Left kidney (tissue), 2 donors: ENCODE data around the gene CASP10. TPM values are rescaled to one million over a fixed set of nuclear protein-coding genes. Genes with fewer than 3 reads are reported as not detected.
A peak's percentile ranks its signal among the peaks of the same experiment; 100 is the strongest.
"Not testable (repeated sequence)": the region's sequence is repeated elsewhere in the genome, so short reads cannot be mapped to it uniquely, and the experiment has no call there.

ENCODE experiments used
- DNase-seq: peaks from one replicate; pipeline ENCODE4 v3.0.0-alpha.2; 2013
- polyA plus RNA-seq: library from polyadenylated mRNA; unstranded; fragments of 120-200 nt; gene quantifications from one replicate; pipeline ENCODE4 v1.2.1, GENCODE V29; 2013; ENCODE audit not compliant: insufficient read length

CASP10 gene
- polyA plus RNA-seq, 1 donor, result 10.8 TPM

DNA sequence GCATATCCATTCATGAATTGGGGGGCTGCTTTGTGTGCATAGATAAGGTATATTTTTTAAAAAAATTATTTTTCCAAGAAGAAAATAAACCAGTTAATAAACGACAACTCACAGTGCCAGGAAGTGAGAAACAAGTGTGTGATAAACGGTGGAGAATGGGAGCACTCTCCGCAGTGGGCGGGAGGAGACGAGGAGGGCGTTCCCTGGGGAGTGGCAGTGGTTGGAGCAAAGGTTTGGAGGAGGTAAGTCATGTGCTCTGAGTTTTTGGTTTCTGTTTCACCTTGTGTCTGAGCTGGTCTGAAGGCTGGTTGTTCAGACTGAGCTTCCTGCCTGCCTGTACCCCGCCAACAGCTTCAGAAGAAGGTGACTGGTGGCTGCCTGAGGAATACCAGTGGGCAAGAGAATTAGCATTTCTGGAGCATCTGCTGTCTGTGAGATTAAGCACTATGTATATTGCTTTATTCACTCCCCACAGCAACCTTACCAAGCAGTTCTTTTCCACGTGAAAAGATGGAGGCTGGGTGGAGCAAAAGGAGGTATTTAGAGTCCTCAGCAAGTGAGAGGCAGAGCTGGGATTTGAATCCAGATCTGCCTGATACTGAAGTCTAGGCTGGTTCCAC, 50.4 kb downstream of the CASP10 start:
- no peak for DNase-seq

DNA sequence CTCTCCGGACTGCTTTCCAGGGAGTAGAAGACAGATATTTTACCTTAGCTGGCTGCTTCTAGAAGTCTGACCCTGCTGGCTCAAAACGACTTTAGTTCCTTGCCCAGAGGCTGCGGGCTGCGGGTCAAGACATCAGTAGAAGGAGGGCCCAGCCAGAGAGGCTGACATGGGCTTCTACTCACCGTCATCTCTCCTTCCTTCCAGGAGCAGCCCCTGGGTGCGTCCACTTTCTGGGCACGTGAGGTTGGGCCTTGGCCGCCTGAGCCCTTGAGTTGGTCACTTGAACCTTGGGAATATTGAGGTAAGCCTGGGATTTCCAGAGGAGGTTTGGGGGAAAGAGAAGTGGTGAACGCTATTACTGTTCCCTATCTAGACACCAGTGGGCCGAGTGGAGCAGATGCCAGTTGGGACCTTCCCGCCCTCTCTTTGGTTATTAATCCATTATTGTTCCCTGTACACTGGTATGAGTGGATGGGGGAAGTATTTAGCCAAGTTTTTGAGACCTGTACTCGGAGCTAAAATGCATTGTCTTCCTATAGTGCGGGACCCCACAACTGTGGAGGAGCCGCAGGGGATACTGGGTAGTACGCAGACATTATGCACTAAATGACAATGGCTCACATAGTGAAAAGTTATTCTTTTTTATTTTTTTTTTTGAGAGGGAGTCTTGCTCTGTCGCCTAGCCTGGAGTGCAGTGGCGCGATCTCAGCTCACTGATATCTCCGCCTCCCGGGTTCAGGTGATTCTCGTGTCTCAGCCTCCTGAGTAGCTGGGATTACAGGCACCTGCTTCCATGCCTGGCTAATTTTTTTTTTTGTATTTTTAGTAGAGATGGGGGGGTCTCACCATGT, 51.1 kb downstream of the CASP10 start:
- DNase-seq, result no peak

DNA sequence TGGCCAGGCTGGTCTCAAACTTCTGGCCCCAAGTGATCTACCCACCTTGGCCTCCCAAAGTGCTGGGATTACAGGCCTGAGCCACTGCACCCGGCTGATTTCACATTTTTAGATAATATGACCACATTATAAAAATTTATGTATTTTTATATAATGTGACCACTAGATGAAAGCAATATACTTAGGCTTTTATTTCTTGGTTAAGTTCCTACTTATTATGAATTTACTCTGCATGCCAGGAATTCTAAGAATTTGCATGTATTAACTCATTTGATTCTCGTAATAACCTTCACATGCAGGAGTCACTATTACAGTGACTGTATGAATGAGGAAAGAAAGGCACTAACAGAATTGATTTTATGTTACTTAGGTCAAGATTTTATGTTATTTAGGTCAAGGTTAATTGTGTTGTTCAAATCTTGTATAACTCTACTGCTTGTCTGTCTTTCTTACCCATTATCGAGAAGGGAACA, 51.8 kb downstream of the CASP10 start:
- no peak for DNase-seq

DNA sequence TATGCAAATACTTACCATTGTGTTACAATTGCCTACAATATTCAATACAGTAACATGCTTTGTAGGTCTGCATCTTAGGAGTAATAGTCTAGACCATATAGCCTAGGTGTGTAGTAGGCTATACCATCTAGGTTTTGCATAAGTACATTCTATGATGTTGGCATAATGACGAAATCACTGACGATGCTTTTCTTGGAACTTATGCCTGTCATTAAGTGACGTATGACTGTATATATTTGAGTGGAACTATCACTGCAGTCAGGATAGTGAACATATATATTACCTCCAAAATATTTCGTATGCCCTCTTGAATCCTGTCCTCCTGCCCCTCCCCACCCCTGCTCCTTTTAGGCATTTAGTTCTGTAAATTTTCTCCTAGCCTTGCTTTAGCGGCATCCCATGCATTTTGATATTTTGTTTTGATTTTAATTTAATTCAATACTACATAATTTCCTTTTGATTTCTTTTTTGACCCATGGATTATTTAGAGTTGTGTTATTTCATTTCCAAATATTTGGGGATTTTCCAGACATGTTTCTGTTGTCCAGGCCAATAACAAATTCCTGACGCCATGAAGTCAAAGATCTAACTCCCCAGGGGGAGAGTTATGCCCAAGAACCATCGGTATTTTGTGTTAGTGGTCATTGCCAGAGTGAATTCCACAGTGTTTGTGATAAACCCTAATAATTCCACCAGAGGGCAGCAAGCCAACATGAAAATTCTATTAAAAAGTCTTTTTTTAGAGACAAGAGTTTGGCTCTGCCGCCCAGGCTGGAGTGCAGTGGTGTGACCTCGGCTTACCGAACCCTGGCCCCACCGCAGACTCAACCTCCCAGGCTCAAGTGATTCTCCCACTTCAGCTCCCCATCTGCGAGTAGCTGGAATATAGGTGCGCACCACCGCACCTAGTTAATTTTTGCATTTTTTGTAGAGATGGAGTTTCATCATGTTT, 53.2 kb downstream of the CASP10 start:
- peak; percentile 77 for DNase-seq

DNA sequence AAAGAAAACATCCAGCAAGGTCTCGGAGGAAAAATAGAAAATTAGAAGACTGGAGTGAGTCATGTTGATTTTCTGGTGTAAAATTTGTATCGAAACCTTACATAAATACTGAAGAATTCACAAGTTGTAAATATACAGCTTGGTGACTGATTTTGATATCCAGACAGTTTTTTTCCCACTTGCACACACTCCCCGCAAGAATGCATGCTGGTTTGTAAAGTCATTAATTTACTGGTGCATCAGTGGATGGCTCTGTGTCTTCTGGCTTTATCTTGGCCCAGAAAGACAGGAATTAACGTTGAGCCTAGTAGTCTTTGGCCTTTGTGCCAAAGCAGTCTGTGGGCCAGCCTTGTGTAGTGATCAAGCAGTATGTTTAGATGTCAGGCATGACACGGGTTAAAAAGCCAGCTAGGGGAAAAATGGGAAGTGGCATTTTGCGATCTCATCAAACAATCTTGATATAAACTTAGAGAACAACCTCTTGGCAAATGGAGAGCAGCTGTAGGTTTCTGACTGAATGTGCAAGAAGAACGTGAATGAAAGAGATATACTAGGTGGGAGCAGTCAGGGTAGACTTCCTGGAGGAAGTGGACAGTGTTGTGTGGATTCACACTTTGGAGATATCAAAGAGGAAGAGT, 54.7 kb downstream of the CASP10 start:
- no peak for DNase-seq

DNA sequence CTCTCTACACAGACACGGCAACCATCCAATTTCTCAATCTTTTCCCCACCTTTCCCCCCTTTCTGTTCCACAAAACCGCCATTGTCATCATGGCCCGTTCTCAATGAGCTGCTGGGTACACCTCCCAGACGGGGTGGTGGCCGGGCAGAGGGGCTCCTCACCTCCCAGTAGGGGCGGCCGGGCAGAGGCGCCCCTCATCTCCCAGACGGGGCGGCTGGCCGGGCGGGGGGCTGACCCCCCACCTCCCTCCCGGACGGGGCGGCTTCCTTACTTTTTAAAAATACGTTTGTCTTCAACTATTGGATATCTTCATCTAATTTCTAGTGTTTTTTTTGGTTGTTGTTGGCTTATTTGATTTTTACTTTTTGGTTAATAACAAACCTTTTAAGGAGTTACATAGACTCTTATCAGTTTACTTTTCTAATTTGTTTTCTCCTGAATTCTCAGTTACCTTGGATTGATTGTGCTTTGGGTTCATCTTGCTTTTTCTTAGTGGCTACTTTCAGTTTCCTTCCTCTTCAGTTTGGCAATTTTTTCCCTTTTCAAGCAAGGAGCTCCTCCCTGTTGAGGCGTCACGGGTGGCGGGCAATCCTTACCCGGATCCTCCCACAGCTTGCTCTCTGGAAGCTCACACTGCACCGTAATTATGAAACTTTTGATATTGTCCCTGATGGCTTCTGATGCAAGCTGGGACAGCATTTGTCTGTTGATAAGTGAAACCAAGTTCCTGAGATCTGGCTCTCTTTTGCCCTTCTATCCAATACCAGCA, 56.4 kb downstream of the CASP10 start:
- not testable (repeated sequence) for DNase-seq

DNA sequence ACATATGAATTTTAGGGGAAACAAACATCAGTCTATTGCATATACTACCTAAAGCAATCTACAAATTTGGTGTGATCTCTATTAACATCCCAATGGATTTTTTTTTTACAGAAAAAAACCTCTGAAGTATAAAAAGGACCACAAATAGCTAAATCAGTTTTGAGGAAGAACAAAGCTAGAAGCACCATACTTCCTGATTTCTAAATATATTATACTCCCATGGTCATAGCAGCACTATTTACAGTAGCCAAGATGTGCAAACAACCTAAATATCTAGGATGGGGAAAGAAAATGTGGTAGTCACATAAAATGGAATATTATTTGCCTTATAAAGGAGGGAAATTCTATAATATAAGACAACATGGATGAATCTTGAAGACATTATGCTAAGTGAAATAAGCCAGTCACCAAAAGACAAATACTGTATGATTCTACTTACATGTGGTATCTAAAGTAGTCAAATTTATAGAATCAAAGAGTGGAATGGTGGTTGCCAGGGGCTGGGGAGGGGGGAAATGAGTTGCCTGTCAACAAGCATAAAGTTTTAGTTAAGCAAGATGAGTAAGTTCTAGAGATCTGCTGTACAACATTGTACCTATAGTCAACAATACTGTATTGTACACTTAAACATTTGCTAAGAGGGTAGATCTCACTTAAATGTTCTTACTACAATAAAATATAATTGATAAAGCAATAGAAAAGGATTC, 59.8 kb downstream of the CASP10 start:
- DNase-seq, result no peak

DNA sequence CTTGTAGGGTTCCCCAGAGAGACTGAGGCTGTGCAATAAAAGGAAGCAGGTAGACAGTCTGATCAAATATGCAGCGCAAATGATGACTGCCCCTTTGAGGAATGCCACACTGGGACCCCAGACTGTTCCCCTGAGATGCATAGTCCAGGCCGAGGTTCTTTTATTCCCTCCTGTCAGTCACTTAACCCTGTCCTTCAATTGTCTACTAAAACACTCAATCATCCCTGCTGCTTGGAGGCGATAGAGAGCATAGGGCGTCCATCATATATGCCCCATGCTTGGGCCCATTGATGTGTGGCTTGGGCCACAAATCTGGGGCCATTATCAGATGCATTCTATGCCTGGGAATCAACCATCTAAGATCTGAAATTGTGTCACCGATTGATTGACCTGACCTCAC, 61.9 kb downstream of the CASP10 start:
- no peak for DNase-seq

DNA sequence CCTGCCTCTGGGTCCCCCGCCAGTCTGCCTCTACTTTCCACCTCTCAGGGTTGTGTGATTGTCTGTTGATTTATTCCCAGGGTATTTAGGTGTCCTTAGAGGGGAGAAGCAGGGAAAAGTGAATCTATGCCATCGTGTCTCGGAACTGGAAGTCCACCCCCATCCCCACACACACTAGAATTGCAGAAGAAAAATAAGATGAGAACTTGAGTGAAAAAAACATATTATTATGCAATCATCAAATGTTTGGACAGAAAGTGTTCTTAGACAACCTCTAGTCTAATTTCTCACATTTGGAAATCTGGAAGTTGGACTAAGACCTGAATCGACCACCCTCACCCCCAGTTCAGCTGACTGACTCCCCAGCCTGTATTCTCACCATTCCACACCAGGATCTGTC, 63.3 kb downstream of the CASP10 start:
- DNase-seq, result no peak

DNA sequence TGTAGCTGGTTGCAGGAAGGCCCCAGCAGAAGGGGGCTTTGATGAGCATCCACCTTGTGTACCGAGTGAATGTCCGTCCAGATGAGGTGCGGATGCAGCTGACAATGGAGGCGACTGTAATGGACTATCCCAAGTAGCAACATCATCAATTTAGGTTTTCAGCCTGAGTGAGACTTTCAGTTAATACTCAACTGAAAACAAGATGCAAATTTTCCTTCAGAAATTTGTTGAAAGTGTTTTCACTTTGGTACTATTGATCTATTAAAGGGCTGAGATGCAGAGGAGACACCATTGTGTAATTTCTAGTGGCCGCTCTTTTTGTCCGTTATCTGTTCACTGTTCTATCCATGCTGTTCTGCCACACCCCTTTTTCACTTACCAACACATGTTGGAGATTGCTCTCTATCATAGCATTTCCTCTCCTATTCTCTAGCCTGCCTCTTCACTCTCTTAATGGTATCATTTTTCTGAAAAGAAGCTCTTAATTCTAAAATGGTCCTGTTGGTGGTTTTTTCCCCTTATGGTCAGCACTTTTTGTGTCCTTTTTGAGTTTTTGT, 65.4 kb downstream of the CASP10 start:
- no peak for DNase-seq

DNA sequence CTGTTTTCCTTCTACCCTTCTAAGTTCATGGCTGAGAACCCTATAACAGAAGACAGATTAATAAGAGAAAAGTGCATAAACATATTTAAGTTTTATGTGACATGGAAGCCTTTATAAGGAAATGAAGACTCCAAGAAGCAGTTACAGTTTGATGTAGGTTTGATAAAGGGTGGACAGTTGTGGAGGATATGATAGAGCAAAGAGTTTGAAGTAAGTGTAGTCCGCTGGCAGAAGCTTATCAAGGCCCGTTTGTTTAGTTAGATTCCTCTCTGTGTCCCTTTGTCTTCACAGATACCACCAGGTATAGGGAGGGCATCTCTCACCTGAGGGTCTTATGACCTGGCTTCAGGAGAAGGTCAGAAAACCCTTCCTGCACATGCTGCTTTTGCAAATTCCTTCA, 66.9 kb downstream of the CASP10 start:
- DNase-seq, result no peak

DNA sequence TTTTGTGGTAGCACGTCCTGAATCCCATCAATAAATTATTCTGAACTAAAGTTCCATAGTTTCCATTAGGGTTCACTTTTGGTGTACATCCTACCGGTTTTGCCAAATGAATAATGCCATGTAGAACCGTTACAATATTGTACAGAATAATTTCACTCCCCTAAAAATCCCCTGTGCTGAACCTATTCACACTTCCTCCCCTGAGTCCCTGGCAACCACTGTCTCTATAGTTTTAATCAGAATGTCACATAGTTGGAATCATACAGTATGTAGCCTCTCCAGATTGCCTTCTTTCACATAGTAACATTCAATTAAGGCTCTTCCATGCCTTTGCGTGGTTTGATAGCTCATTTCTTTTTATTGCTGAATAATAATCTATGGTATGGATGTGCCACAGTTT, 67.8 kb downstream of the CASP10 start:
- DNase-seq, result no peak

DNA sequence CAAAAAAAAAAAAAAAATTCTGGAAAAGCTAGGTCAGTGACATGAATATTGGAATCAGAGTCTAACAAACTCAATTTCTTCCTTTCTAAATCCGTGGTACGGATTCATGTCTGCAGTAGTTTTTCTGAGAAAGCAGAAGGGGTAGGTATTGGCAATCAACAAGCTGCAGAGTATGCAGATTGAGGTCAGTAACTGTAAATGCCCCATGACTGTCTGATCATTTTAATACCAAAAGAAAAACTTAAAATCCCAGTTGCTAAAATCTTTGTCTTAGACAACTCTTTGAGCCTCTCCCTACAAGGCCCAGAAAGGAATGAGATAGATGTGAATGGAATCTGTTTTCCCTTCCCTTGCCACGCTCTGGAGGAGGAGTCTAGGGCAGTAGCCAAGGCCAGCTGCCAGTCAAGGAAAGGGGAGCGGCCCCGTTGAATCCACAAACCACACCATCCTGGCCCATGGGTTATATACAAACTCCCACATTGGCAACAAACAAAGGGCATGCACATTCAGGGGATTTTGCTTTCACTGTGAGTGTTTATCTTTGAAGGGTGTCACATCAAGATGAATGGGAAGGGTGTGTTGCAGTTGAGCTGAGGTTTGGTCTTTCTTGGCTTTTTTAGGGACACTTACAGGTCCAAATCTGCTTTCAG, 71.3 kb downstream of the CASP10 start:
- no peak for DNase-seq

DNA sequence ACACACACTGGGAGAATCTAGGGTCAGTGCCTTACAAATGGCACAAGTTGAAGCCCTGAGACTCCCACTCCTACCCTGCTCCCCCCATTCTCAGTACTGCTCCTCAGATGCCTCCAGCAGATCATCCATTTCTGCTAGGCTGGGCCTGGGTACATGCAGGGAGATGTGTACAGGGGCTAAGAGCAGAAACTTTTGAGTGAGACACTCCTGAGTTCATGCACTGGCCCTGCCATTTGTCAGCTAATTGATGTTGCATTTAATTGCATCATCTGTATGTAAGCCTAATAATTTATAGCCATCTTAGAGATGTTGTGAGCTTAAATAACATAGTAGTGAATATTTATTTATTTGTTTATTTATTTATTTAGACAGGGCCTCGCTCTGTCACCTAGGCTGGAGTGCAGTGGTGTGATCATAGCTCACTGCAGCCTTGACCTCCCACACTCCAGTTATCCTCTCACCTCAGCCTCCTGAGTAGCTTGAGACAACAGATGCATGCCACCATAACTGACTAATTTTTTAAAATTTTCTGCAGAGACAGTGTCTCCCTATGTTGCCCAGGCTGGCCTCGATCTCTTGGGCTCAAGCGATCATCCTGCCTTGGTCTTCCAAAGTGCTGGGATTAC, 72.6 kb downstream of the CASP10 start:
- no peak for DNase-seq

DNA sequence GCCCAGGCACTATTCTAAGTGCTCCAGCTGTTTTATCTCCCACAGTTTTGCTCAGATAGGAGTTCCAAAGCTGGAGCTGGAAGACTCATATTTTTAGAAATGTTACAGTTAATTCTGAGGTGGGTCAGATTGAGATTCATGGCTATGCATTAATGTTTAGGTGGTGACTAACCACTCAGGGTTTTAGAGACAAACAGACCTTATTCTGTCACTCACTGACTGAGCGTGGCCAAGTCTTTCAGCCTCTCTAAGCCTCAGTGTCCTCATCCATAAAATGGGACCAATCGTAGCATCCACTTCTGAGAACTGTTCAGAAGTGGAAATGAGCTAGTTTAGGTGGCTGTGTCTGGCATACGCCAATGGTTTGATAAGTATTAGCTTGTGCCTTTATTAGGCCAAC, 73.1 kb downstream of the CASP10 start:
- DNase-seq, result no peak

DNA sequence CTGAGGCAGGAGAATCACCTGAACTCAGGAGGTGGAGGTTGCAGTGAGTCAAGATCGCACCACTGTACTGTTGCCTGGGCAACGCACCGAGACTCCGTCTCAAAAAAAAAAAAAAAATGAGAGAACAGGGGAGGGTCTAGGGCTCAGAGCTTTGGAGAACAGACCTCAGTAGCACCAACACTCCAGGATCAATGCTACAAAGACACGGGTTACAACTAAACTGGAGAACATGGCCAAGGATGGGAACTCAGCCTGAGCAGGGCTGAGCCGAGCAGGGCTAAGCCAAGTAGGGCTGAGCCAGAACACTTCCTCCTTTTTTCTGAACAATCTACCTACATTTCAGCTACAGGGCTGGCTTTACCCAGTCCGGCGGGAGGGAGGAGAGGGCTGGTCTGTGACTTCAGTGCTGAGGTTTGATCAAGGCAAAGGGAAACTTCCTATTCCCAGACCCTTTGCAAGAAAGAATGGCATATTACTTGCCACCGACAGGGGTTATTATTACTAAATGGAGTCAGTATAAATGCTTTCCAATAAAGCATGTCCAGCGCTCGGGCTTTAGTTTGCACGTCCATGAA, 74.5 kb downstream of the CASP10 start:
- no peak for DNase-seq

DNA sequence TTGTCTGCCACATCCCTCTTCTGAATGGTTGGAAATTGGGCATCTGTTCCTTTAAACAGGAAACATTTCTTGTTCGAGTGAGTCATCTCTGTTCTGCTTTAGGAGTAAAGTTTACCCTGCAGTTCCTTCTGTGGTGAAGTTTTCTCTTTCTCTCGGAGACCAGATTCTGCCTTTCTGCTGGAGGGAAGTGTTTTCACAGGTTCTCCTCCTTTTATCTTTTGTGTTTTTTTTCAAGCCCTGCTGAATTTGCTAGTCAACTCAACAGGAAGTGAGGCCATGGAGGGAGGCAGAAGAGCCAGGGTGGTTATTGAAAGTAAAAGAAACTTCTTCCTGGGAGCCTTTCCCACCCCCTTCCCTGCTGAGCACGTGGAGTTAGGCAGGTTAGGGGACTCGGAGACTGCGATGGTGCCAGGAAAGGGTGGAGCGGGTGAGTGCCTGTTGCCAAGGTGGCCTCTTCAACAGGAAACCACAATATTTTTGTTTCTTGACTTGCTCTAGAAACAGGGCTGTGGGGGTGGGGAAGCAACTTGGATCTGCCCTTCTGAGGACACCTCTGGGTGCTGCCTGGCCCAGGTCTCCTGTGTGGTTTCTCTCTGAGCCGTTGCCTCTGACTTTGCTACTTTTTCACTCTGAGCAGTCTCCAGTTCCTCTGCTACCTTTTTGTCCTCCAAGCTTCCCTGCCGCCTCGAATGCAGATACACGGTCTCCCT, 75.2 kb downstream of the CASP10 start:
- DNase-seq, result peak; percentile 62
